Testis (tissue), 3 donors: ENCODE results near the gene LRIT2. TPM values are rescaled to one million over a fixed set of nuclear protein-coding genes. Genes with fewer than 3 reads are reported as not detected.

Experiments
- DNase-seq: peaks from one replicate; pipeline ENCODE4 v3.0.0-alpha.2; 2019
- H3K27ac ChIP-seq, 2 donors: fragments of 200-600 bp; sonication (generic); one replicate each; pipeline ENCODE4 v1.5.1; 2019
- H3K27me3 ChIP-seq: fragments of 200-600 bp; sonication (generic); one replicate; pipeline ENCODE4 v1.5.1; 2019
- H3K36me3 ChIP-seq: fragments of 200-600 bp; sonication (generic); one replicate; pipeline ENCODE4 v1.5.1; 2017; ENCODE audit warnings: low read depth; ENCODE audit errors: missing control alignments
- H3K4me1 ChIP-seq: fragments of 200-600 bp; sonication (generic); one replicate; pipeline ENCODE4 v1.5.1; 2019
- H3K4me3 ChIP-seq, 2 donors: fragments of 200-600 bp; sonication (generic); one replicate each; pipeline ENCODE4 v1.5.1; 2017 to 2019
- H3K9me3 ChIP-seq: fragments of 200-600 bp; sonication (generic); one replicate; pipeline ENCODE4 v1.5.1; 2017
- POLR2A ChIP-seq: fragments of 450-650 bp; IDR thresholded peaks from one replicate; pipeline ENCODE4 v1.6.1; 2017; ENCODE audit warnings: antibody characterized with exemption, mild to moderate bottlenecking, moderate library complexity
- WGBS, 2 donors: methylation state at CpG; one replicate each; pipeline ENCODE4 v1.1.5; 2018; 5-methylcytosine and 5-hydroxymethylcytosine counted together
- intact Hi-C: fragments of 100-400 bp; cut with DNase I; formaldehyde crosslinking; loops from one replicate; pipeline ENCODE4 v1.15.1; 2023; ENCODE audit warnings: low total_unique reads
- polyA plus RNA-seq: library from polyadenylated mRNA; stranded (reverse); fragments of 350-450 nt; fragmentation: Illumina TruSeq; extraction: RNeasy Lipid Tissue Mini Kit (QIAGEN cat#74804); gene quantifications from one replicate; pipeline ENCODE4 v1.2.3, GENCODE V29; 2014; ENCODE audit warnings: low read depth, low replicate concordance; ENCODE audit not compliant: insufficient read depth
- total RNA-seq, 2 donors: library from RNA; depleted of rRNA; stranded (reverse); fragments of >200 nt; gene quantifications; one replicate each; pipeline ENCODE4 v1.2.3, GENCODE V29; 2016
- TF ChIP-seq, protein P1 (sequence below), 3 experiments: fragments of 450-650 bp in 2 of 3; fragments of 200-600 bp in 1 of 3; sonication (generic) in 1 of 3; IDR thresholded peaks; one replicate each; pipeline ENCODE4 v1.5.1; 2016 to 2019; ENCODE audit warnings: antibody characterized with exemption in 3 of 3, mild to moderate bottlenecking in 2 of 3, moderate library complexity in 1 of 3

Gene LRIT2
- total and polyA plus RNA-seq, 3 donors from 2014 or later, result 0.12 to 0.20 TPM; not detected in 1

DNA sequence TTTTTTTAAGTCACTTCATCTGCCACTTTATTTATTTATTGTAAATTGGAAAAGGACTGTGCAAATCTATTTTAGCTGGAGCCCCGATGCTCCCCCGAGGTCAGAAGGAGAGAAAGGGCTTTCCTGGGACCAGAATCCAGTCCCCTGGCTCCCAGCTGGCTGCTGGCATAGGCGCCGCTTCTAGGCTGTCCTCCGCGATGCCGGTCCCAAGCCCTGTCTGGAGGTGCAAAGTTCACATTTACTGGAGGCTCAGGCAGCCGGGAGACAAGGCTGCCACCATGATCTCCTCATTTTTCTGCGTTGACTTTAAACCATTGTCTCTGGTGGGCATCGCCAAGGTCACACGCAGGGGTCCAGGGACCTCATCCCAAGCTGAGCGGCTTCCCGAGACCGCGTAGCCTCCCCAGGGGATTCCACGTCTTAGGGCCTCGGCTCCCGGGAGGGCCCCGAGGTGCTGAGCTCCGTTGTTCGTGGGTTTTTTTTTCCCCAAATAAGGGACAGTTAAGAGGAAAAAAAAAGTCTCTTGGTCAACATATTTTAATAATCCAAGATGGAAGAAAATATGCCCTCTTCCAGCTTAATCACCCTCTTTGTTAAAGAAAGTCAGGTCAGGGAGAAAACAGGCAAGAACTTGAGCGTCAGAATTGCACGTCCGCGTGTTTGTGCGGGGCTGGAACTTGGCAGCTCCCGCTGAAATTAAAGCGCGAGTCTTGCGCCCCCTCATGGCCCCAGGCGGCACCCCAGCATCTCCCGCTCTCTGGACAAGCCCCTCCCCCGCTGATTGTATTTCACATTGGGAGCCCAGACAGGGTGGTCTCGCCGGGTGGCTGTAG lies 31.4 kb upstream of the LRIT2 start:
- DNase-seq, result peak; percentile 69
- intact Hi-C loops, result no loop called here

DNA sequence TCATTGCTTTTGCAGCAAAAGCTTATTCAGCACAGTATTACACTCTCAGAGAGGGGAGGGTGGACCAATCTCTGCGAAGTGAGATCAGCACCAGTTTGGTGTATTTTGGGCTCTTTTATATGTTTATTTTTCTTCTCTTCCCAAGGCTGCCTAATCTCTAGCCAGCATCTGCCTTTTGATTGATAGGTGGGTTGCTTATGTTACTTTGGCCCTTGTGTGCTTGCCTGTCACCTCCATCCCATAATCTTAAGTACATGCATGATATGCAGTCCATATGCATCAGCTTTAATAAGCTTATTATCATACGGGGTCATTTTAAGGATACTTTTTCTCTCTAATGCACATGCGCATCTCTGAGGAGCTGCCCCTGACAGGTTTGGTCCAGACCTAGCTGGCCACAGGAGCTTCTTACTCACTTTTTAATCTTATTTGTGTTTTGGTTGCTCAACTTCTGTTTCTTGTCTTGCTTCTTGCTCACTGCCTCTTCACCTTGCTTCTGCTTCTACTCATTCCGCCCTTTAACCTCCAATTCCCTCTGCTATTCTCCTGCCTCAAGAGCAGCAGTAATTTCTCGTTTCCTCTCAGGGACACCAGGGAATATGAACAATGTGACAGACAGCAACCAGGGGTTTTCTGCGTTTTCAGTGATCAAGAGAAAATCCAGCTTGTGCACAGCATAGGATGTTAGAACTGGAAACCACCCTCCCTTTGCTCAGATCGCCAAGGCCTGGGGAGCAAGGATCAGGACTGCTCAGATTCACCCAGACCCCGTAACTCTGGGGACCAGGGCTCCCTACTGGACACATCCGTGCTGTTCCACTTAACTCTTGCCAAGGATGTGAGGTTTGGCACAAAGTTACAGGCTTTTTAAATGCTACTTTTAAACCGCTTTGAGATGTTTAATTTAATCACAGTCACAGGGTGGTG lies 29.5 kb upstream of the LRIT2 start:
- Histone ChIP-seq H3K4me3 (no peak overlapping the region), H3K27ac (no peak overlapping the region), H3K9me3 (no peaks in the 10 kb centered on the region), H3K36me3 (no peaks in the 10 kb centered on the region), H3K27me3 (no peaks in the 10 kb centered on the region), H3K4me1 (no peaks in the 10 kb centered on the region)
- DNase-seq, result no peak
- 62 to 64% methylated on average over 10 of the region's 10 CpGs for whole genome bisulfite sequencing, 2 donors
- TF ChIP-seq POLR2A, result no peak
- TF ChIP-seq, protein P1, sequence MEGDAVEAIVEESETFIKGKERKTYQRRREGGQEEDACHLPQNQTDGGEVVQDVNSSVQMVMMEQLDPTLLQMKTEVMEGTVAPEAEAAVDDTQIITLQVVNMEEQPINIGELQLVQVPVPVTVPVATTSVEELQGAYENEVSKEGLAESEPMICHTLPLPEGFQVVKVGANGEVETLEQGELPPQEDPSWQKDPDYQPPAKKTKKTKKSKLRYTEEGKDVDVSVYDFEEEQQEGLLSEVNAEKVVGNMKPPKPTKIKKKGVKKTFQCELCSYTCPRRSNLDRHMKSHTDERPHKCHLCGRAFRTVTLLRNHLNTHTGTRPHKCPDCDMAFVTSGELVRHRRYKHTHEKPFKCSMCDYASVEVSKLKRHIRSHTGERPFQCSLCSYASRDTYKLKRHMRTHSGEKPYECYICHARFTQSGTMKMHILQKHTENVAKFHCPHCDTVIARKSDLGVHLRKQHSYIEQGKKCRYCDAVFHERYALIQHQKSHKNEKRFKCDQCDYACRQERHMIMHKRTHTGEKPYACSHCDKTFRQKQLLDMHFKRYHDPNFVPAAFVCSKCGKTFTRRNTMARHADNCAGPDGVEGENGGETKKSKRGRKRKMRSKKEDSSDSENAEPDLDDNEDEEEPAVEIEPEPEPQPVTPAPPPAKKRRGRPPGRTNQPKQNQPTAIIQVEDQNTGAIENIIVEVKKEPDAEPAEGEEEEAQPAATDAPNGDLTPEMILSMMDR (IDR thresholded peaks at IDR 0.05), result no peak
- intact Hi-C loops, result no loop called here

More for the DNA sequence above, 31.4 kb upstream of the LRIT2 start:
- no peaks in the 10 kb centered on the region for H3K36me3 ChIP-seq
- 30 to 38% methylated on average over 32 to 35 of the region's 35 CpGs for WGBS, 2 donors
- no peak overlapping the region for H3K27ac ChIP-seq
- TF ChIP-seq, protein P1 (IDR thresholded peaks at IDR 0.05), result peak in 2 of 3 experiments; percentile 34 to 47
- no peak for TF ChIP-seq POLR2A
- peak overlapping the region; percentile 27 to 41 for H3K4me3 ChIP-seq
- no peaks in the 10 kb centered on the region for H3K4me1 ChIP-seq
- H3K27me3 ChIP-seq, result no peaks in the 10 kb centered on the region
- no peaks in the 10 kb centered on the region for H3K9me3 ChIP-seq

DNA sequence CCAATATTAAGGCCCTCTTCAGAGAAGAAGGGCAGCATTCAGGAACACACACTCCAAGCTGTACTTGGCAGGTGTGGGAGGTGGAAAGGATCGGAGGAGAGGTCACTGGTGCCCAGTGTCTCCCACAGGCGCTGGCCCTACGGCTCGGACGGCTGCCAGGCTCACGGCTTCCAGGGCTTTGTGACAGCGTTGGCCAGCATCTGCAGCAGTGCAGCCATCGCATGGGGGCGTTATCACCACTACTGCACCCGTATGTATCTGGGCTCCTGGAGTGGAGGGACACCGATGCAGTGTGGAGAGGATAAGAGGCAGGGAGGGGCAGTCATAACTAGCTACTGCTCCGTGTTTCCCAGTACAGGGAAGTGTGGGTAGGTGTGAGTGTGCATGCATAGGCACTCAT lies 23.4 kb upstream of the LRIT2 start:
- no peak overlapping the region for H3K4me3 ChIP-seq
- WGBS, 2 donors, result 52 to 65% methylated on average over 12 of the region's 12 CpGs
- no peaks in the 10 kb centered on the region for H3K4me1 ChIP-seq
- TF ChIP-seq, protein P1 (IDR thresholded peaks at IDR 0.05), result no peak
- no peak for TF ChIP-seq POLR2A
- no peaks in the 10 kb centered on the region for H3K36me3 ChIP-seq
- no peaks in the 10 kb centered on the region for H3K27me3 ChIP-seq
- intact Hi-C loops, result loop anchor here (5.0 kb wide), 1 partner anchor 96 kb away; no protein-coding TSS in a partner anchor
- H3K9me3 ChIP-seq, result no peaks in the 10 kb centered on the region
- no peak overlapping the region for H3K27ac ChIP-seq
- DNase-seq, result peak; percentile 50

DNA sequence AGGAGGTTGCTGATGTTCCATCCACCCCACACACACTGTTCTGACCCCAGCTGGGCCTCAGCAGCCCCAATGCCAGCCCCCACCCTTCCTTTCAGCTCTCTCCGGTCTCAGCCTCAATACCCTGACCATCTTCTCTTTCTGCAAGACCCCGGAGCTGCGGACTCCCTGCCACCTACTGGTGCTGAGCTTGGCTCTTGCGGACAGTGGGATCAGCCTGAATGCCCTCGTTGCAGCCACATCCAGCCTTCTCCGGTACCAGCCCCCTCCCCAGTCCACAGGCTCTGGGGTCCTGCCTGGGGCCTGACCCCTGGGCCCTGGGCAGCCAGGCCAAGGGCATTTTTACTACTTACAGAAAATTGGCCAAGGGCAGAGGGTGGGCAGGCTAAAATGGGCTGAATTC lies 22.2 kb upstream of the LRIT2 start:
- DNase-seq, result no peak
- intact Hi-C loops, result loop anchor here (5.0 kb wide), 1 partner anchor 95 kb away; no protein-coding TSS in a partner anchor
- Histone ChIP-seq H3K4me3 (no peak overlapping the region), H3K9me3 (no peaks in the 10 kb centered on the region), H3K4me1 (no peaks in the 10 kb centered on the region), H3K27ac (no peak overlapping the region), H3K27me3 (no peaks in the 10 kb centered on the region), H3K36me3 (no peaks in the 10 kb centered on the region)
- WGBS, 2 donors, result 82 to 85% methylated on average over 6 of the region's 6 CpGs
- TF ChIP-seq, protein P1 (IDR thresholded peaks at IDR 0.05), result no peak
- TF ChIP-seq POLR2A, result no peak
